Measurements from ENCODE around the gene CBR3. TPM values are rescaled to one million over a fixed set of nuclear protein-coding genes. Genes with fewer than 3 reads are reported as not detected.
"Not testable (repeated sequence)": the region's sequence is repeated elsewhere in the genome, so short reads cannot be mapped to it uniquely, and the experiment has no call there.

The CBR3 gene
- 6.5 TPM for polyA plus RNA-seq (2013, experiment 1 of 2; ENCODE audit: insufficient read length)
- 8.1 TPM for polyA plus RNA-seq (2013, experiment 2 of 2; ENCODE audit: insufficient read length)

DNA sequence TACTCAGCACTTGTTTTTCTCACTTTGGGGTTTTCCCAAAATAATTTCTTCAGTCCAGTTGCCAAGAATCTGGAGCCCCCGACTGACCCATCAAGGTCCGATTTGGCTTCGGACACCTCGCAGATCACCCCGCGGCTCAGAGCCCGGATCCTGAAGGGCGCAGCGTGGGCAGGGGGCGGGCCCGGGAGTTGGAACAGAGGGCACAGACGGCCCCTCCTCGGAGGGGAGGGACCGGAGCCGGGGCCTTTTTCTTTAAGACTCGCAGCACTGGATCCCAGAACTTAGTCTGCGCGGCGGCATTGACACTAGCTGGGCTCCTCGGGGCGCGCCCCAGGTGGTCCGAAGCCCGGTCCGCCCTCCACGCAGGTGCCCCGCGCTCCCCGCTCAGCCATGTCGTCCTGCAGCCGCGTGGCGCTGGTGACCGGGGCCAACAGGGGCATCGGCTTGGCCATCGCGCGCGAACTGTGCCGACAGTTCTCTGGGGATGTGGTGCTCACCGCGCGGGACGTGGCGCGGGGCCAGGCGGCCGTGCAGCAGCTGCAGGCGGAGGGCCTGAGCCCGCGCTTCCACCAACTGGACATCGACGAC lies at the start of gene CBR3:
TSS of gene CBR3 (plus strand) at position 277 of the 588 bp plus-strand sequence. CDS start at position 391, 114 bp downstream.
- DNase-seq, result peak; percentile 47

- DNase-seq, result no peak
Measured at GRCh38 chr21:36087362-36088138, 47.3 kb upstream of the CBR3 start.

DNA sequence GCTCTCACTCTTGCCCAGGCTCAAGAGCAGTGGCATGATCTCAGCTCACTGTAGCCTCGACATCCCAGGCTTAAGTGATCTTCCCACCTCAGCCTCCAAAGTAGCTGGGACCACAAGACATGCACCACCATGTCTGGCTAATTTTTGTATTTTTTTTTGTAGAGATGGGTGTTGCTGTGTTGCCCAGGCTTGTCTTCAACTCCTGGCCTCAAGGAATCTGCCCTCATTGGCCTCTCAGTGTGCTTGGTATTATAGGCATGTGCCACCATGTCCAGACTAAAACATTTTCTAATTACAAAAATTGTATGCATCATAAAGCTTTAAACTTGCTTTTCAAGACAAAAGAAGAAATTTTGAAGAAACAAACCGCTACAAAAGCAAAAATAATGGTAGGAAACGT lies 44.9 kb upstream of the CBR3 start:
- no peak for DNase-seq

GRCh38 chr21:36092681-36093080 lies 42.2 kb upstream of the CBR3 start:
- DNase-seq, result no peak

- no peak for DNase-seq
Measured at GRCh38 chr21:36093512-36093911, 41.4 kb upstream of the CBR3 start.

DNA sequence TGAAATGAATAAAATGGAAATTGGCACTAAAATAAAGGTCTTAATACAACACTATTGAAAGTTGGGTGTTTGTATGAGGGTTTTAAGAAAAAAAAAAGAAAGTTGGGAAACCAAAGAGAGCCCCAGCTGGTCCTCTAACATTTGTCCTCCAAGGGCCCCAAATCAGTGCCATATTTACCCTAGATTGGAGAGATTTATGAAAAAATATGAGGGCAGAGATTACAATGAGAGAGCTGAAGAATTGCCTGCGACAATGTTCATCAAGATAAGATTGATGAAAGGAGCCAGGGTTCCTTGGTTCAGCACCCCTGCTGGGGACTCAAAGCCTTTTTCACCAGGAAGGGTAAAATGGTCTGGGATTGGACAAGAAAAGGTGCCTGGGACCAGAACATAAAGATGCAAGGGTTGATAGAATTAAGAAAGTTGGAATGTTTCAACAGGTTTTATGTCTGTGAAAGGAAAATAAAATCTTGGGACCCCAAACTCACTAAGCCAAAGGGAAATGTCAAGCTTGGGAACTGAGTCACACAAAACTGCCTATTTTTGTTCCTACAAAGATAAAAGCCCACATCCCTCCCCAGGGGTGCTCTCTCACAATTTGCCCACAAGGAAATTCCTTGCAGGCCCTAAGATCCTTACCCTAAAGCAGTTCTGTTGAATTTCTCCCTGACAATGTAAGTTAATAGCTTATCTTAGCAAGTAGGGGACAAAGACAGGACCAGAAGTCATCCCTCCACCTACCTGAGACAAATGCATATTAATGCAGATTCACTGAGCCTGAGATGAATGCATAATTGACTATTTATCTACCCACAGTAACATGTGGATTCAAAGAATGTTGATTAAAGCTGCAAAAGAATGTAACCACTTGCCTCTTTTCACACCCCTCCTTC lies 38.2 kb upstream of the CBR3 start:
- no peak for DNase-seq

GRCh38 chr21:36097427-36098181 lies 37.3 kb upstream of the CBR3 start:
- DNase-seq, result no peak

DNA sequence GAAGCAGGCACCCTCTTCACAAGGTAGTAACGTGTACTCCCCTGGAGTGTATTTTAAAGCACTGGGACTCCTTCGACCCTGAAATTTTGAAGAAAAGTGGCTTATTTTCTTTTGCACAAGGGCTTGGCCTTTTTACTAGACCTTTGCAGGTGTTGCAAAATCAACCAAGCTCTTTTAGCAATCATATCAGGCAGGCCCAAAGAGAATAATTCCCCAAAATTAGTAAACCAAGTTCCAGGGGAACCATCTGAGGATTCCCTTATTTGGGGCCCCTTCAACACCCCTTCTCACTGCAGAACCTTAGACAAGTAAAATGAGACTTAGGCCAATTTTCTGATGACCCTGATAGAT lies 36.7 kb upstream of the CBR3 start:
- DNase-seq, result no peak

- no peak for DNase-seq
Measured at GRCh38 chr21:36099000-36099399, 35.9 kb upstream of the CBR3 start.

DNA sequence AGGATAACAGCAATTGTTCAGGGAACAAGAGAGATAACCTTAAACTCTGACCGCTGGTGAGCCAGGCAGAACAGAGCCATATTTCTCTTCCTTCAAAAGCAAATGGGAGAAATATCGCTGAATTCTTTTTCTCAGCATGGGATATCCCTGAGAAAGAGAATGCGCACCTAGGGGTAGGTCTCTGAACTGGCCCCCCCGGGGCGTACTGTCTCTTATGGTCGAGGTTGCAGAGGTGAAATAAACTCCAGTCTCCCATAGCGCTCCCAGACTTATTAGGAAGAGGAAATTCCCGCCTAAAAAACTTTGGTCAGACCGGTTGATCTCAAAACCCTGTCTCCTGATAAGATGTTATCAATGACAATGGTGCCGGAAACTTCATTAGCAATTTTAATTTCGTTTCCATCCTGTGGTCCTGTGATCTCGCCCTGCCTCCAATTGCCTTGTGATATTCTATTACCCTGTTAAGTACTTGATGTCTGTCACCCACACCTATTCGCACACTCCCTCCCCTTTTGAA lies 35.1 kb upstream of the CBR3 start:
- not testable (repeated sequence) for DNase-seq

GRCh38 chr21:36100971-36101641 lies 33.8 kb upstream of the CBR3 start:
- DNase-seq, result no peak

GRCh38 chr21:36103434-36103833 lies 31.4 kb upstream of the CBR3 start:
- DNase-seq, result no peak

DNA sequence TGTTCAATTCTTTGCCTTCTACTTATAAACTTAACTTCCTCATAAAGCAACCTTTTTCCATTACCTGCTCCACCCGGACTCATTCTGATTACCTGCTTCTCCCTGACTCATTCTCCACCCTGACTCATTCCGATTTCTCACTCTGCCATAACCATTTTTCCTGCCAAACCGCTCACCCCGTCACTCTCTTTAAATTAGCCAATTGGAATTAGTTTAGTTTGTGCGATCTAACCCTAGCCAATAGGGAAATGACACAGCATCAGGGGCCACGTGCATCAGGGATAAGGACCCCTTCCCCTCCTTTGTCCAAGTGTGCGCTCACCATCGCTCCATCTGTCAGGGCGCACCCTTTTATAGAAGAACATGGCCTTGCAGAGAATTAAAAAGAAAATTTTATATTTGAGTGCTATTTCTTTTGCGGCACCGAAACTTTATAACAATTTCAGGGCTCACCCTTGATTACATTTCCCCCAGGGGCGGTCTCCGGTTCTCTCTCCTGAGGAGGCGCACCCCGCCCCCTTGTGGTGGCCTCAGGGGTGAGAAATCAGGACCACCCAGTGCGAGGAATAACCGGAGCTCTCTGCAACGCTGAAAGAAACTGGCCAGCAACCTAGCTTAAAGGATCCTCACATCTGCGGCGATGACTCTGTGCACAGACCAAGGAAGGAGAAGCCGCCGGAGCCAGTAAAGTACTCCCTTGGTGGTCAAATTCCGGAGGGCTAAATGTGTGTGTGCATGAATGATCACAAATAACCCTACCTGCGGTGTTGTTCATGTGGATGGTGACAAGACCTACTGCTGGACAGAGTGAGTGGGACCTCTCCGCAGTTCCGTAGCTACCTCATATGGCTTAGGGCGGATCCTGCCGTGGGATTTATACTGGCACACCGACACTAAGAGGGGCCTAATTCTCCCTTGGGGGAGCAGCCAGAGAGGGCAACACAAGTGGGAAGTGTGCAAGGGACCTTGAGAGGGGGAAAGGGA lies 30.3 kb upstream of the CBR3 start:
- DNase-seq, result peak; percentile 58

DNA sequence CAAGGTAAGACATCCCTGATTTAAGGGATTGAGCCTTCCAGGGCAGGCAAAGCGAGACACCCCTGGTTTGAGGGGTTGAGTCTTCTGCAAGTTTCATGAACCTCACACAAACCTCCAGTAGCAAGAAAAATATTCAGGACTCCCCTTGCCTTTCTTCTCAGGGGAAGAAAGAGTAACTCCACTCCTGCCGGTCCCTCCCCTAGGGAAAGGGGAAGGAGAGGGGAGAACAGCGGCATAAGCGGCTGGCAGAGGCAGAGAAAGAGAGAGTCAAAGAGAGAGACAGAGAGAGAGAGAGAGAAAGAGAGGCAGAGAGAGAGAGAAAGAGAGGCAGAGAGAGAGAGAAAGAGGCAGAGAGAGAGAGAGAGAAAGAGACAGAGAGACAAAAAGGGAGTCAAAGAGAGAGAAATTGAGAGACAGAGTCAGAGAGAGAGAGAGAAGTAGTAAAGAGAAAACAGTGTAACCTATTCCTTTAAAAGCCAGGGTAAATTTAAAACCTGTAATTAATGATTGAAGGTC lies 29.5 kb upstream of the CBR3 start:
- no peak for DNase-seq

DNA sequence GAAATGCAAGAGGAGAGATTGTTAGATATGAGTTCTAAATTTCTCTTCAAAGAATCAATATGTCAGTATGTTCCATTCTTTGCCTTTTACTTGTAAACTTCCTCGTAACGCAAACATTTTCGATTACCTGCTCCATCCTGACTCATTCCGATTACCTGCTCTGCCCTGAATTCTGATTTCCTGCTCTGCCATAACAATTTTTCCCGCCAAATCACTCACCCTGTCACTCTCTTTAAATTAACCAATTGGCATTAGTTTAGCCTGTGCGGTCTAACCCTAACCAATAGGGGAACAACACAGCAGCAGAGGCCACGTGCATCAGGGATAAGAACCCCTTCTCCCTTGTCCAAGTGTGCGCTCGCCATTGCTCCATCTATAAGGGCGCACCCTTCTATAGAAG lies 25.0 kb upstream of the CBR3 start:
- DNase-seq, result no peak

GRCh38 chr21:36111238-36111637 lies 23.6 kb upstream of the CBR3 start:
- DNase-seq, result no peak

- no peak for DNase-seq
Measured at GRCh38 chr21:36113647-36114428, 21.0 kb upstream of the CBR3 start.

DNA sequence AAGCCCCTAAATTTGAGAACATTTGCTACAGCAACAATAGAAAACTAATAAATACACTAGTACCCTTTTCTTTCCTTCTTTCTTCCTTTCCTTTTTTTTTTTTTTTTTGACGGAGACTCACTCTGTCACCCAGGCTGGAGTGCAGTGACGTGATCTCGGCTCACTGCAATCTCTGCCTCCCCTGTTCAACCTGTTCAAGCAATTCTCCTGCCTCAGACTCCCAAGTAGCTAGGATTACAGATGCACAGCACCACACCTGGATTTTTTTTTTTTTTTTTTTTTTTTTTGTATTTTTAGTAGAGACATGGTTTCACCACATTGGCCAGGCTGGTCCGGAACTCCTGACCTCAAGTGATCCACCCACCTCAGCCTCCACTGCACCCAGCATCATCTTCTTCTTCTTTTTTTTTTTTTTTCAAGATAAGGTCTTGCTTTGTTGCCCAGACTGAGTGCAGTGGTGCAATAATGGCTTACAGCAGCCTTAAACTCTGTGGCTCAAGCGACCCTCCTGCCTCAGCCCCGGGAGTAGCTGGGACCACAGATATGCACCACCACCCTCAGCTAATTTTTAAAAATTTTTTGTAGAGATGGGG lies 19.6 kb upstream of the CBR3 start:
- no peak for DNase-seq

DNA sequence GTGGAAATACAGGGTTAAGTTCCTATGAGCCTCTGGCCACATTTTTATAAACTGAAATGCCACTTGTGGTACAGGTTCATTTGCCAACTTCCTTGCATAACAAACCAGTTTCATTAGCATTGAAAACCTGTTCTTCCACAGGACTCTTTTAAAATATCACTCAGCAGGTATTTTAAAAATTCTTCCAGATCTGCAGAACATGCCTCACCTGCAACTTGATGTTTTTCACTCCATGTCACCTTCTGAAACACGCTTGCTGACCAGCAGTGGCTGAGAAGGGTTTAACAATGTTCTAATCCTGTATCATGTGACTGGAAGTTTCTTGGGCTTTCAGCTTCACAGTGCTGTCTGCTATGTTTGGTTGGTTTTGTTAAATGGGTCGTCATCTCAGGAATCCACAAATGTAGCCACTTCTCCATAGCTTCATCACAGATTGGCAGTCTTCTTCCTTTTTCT lies 17.6 kb upstream of the CBR3 start:
- DNase-seq, result no peak
